B cell (primary cell): Measurements from ENCODE around the gene SLC6A6. TPM values are rescaled to one million over a fixed set of nuclear protein-coding genes. Genes with fewer than 3 reads are reported as not detected.

Experiments used
- ATAC-seq: fragments of 200-7000 bp; cut with Tn5 transposase; one replicate; pipeline ENCODE4 v1.10.0; 2021; ENCODE audit warnings: low read depth, mild to moderate bottlenecking, moderate number of reproducible peaks, moderate library complexity
- CTCF ChIA-PET: fragments of 350-600 bp; sonication (Branson Sonifier 250); formaldehyde crosslinking; loops from one replicate; lab custom pipeline; 2021; ENCODE audit warnings: antibody characterized with exemption, inconsistent platforms; lab: Charles Lee
- POLR2A ChIA-PET: fragments of 350-600 bp; sonication (Branson Sonifier 250); formaldehyde crosslinking; loops from one replicate; lab custom pipeline; 2021; ENCODE audit warnings: antibody characterized with exemption; lab: Charles Lee
- DNase-seq: peaks from one replicate; pipeline ENCODE4 v3.0.0; 2013
- H2AFZ ChIP-seq: 2 replicates; pipeline ENCODE4 v1.6.1; 2012; ENCODE audit warnings: mild to moderate bottlenecking, low read depth, low read length; ENCODE audit not compliant: insufficient read depth, poor library complexity, severe bottlenecking
- H3K27ac ChIP-seq, 2 donors: 1 replicate in 1 of 2; 2 replicates in 1 of 2; pipeline ENCODE4 v1.5.1; 2012 to 2013; ENCODE audit warnings: low read length in 2 of 2, mild to moderate bottlenecking in 2 of 2, moderate library complexity in 1 of 2
- H3K27me3 ChIP-seq, 4 experiments: fragments of 200-600 bp in 1 of 4; sonication (generic) in 1 of 4; replicated peaks in 1 of 4; 1 replicate in 2 of 4; 2 replicates in 2 of 4; pipeline versions ENCODE4 v1.6.1 to v1.7.0; 2013 to 2016; ENCODE audit warnings: low read length in 3 of 4, mild to moderate bottlenecking in 2 of 4, mixed read lengths in 1 of 4, moderate library complexity in 1 of 4; ENCODE audit not compliant: insufficient read depth in 4 of 4, control insufficient read depth in 3 of 4; ENCODE audit errors: control extremely low read depth in 1 of 4
- H3K36me3 ChIP-seq, 2 experiments: replicated peaks in 1 of 2; 1 replicate in 1 of 2; 2 replicates in 1 of 2; pipeline versions ENCODE4 v1.6.1 to v1.7.1; 2013; ENCODE audit warnings: low read length in 1 of 2; ENCODE audit not compliant: insufficient read depth in 2 of 2, control insufficient read depth in 1 of 2; ENCODE audit errors: control extremely low read depth in 1 of 2, extremely low read depth in 1 of 2
- H3K4me1 ChIP-seq, 2 donors: fragments of 200-600 bp in 1 of 2; sonication (generic) in 1 of 2; 1 replicate in 1 of 2; 2 replicates in 1 of 2; pipeline versions ENCODE4 v1.5.1 to v1.6.1; 2013 to 2017; ENCODE audit warnings: low read length in 2 of 2; ENCODE audit not compliant: control insufficient read depth in 2 of 2, insufficient read depth in 2 of 2
- H3K4me2 ChIP-seq: replicated peaks from 2 replicates; pipeline ENCODE3; 2012; ENCODE audit warnings: mild to moderate bottlenecking, low read depth, low read length; ENCODE audit not compliant: poor library complexity, severe bottlenecking
- H3K4me3 ChIP-seq, 5 experiments: fragments of 200-600 bp in 1 of 5; sonication (generic) in 1 of 5; 1 replicate in 3 of 5; 2 replicates in 2 of 5; pipeline versions ENCODE4 v1.5.1 to v1.7.0; 2011 to 2016; ENCODE audit warnings: low read length in 4 of 5, mild to moderate bottlenecking in 4 of 5, low read depth in 2 of 5, control low read depth in 1 of 5, moderate library complexity in 1 of 5; ENCODE audit not compliant: insufficient read depth in 1 of 5; ENCODE audit errors: control extremely low read depth in 1 of 5, extremely low read depth in 1 of 5
- H3K79me2 ChIP-seq: fragments of 200-600 bp; sonication (generic); one replicate; pipeline ENCODE4 v1.6.0; 2016; ENCODE audit warnings: low read length; ENCODE audit not compliant: control insufficient read depth, insufficient read depth
- H3K9ac ChIP-seq: fragments of 200-600 bp; sonication (generic); 2 replicates; pipeline ENCODE4 v1.6.1; 2017; ENCODE audit warnings: mild to moderate bottlenecking, low read length, moderate library complexity
- H3K9me3 ChIP-seq, 3 donors: one replicate each; pipeline versions ENCODE4 v1.6.1 to v1.7.1; 2013; ENCODE audit warnings: low read length in 2 of 3; ENCODE audit not compliant: control insufficient read depth in 2 of 3, insufficient read depth in 1 of 3; ENCODE audit errors: control extremely low read depth in 1 of 3
- H4K20me1 ChIP-seq: 2 replicates; pipeline ENCODE4 v1.6.0; 2012; ENCODE audit warnings: mild to moderate bottlenecking, low read length; ENCODE audit not compliant: insufficient read depth, control insufficient read depth, poor library complexity, severe bottlenecking
- H3K27ac Mint-ChIP-seq: one replicate; pipeline ENCODE4 v1.8.0; 2021; ENCODE audit warnings: mixed read lengths
- H3K27me3 Mint-ChIP-seq: one replicate; pipeline ENCODE4 v1.8.0; 2021; ENCODE audit warnings: mixed read lengths
- H3K4me1 Mint-ChIP-seq: one replicate; pipeline ENCODE4 v1.8.0; 2021; ENCODE audit warnings: mixed read lengths
- H3K4me3 Mint-ChIP-seq: one replicate; pipeline ENCODE4 v1.8.0; 2021; ENCODE audit warnings: mixed read lengths
- H3K9me3 Mint-ChIP-seq: one replicate; pipeline ENCODE4 v1.8.0; 2022; ENCODE audit warnings: mixed read lengths; ENCODE audit not compliant: insufficient read depth
- EZH2 ChIP-seq: IDR thresholded peaks from 2 replicates; pipeline ENCODE4 v1.6.1; 2012; ENCODE audit warnings: borderline replicate concordance, low read depth, mild to moderate bottlenecking, moderate library complexity, low read length; ENCODE audit not compliant: insufficient read depth, poor library complexity, severe bottlenecking
- WGBS: methylation state at CpG from one replicate; pipeline ENCODE4 v1.1.5; 2013; ENCODE audit warnings: missing lambda C conversion rate; ENCODE audit not compliant: insufficient coverage; 5-methylcytosine and 5-hydroxymethylcytosine counted together
- intact Hi-C: fragments of 100-400 bp; cut with micrococcal nuclease; formaldehyde crosslinking; loops from one replicate; pipeline ENCODE4 v1.10.0; 2022
- polyA plus RNA-seq: library from polyadenylated mRNA; depleted of rRNA; stranded (reverse); fragments of >200 nt; gene quantifications from 2 replicates; pipeline ENCODE4 v1.2.3, GENCODE V29; 2012
- small RNA-seq: library from RNA; depleted of rRNA; stranded (forward); fragments of <200 nt; gene quantifications from one replicate; pipeline ENCODE3, GENCODE V24; 2012; ENCODE audit warnings: low replicate concordance, low read depth; ENCODE audit not compliant: insufficient read length
- total RNA-seq, 2 donors: library from RNA; stranded (reverse); fragments of 120-200 nt in 1 of 2; gene quantifications; 1 replicate in 1 of 2; 2 replicates in 1 of 2; pipeline versions ENCODE4 v1.2.3 to v1.2.4, GENCODE V29; 2013 to 2022
- TF ChIP-seq, protein P1 (sequence below): fragments of 200-600 bp; IDR thresholded peaks from one replicate; pipeline ENCODE4 v1.8.0; 2022; ENCODE audit warnings: antibody characterized with exemption, mild to moderate bottlenecking

SLC6A6 gene
- total and polyA plus RNA-seq, 2 donors (not counting 1 experiment from before 2014, with no cell fraction given) = 34.2 to 48.7 TPM

- Mint-ChIP-seq H3K9me3 (no peaks in the 10 kb centered on the region), H3K4me3 (no peak overlapping the region), H3K27ac (no peak overlapping the region), H3K4me1 (no peaks in the 10 kb centered on the region), H3K27me3 (peaks cover 7% of the 10 kb centered on the region)
- H3K4me3 ChIP-seq = no peak overlapping the region
- WGBS = 96% methylated on average over 3 of the region's 3 CpGs
- H3K27me3 ChIP-seq = peaks cover 0 to 4% (median 2%) of the 10 kb centered on the region in 4 experiments
- no peaks in the 10 kb centered on the region for H3K4me1 ChIP-seq
- no peaks in the 10 kb centered on the region for H3K79me2 ChIP-seq
- DNase-seq (no peak), ATAC-seq (no peak)
- no peak overlapping the region for H3K4me2 ChIP-seq
- no peak overlapping the region for H3K27ac ChIP-seq
- H2AFZ ChIP-seq = no peak overlapping the region
- no peaks in the 10 kb centered on the region for H3K9me3 ChIP-seq
- no peaks in the 10 kb centered on the region for H3K36me3 ChIP-seq
- no peaks in the 10 kb centered on the region for H4K20me1 ChIP-seq
- ChIA-PET CTCF (interaction anchor here (0.9 kb wide), 1 partner anchor 383 kb away, joined by 3 read pairs; no protein-coding TSS in a partner anchor), POLR2A (no interaction called here)
- TF ChIP-seq, protein P1, sequence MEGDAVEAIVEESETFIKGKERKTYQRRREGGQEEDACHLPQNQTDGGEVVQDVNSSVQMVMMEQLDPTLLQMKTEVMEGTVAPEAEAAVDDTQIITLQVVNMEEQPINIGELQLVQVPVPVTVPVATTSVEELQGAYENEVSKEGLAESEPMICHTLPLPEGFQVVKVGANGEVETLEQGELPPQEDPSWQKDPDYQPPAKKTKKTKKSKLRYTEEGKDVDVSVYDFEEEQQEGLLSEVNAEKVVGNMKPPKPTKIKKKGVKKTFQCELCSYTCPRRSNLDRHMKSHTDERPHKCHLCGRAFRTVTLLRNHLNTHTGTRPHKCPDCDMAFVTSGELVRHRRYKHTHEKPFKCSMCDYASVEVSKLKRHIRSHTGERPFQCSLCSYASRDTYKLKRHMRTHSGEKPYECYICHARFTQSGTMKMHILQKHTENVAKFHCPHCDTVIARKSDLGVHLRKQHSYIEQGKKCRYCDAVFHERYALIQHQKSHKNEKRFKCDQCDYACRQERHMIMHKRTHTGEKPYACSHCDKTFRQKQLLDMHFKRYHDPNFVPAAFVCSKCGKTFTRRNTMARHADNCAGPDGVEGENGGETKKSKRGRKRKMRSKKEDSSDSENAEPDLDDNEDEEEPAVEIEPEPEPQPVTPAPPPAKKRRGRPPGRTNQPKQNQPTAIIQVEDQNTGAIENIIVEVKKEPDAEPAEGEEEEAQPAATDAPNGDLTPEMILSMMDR = no peak
- TF ChIP-seq EZH2 = no peak
- H3K9ac ChIP-seq = no peak overlapping the region
- intact Hi-C loops = no loop called here
Observed at GRCh38 chr3:14538451-14539088, 136.2 kb downstream of the SLC6A6 start.

Small RNAs within 50 kb of the gene (small RNA-seq; reads per million reads assigned to genes)
- gene RNA5SP124 (not detected), gene RNU6-905P (not detected)

Other genes with a start within 250 kb of the SLC6A6 start
- gene XPC, start 224.0 kb upstream of the SLC6A6 start, total RNA-seq = 61.5 and 67.6 TPM in 2 replicates
- 18.5 and 22.5 TPM in 2 replicates for gene XPC, start 224.0 kb upstream of the SLC6A6 start, polyA plus RNA-seq
- 9.7 and 10.0 TPM in 2 replicates for gene LSM3, start 223.8 kb upstream of the SLC6A6 start, total RNA-seq
- 2.8 and 4.2 TPM in 2 replicates for gene LSM3, start 223.8 kb upstream of the SLC6A6 start, polyA plus RNA-seq
- not detected in 2 replicates for gene GRIP2, start 137.7 kb downstream of the SLC6A6 start, total RNA-seq
- not detected in 2 replicates for gene GRIP2, start 137.7 kb downstream of the SLC6A6 start, polyA plus RNA-seq
- gene CCDC174, start 249.2 kb downstream of the SLC6A6 start, total RNA-seq = 36.5 and 47.1 TPM in 2 replicates
- gene CCDC174, start 249.2 kb downstream of the SLC6A6 start, polyA plus RNA-seq = 9.9 and 25.6 TPM in 2 replicates